HG03558 (cell line): ENCODE data around the gene CPB2.

Experiments
- ATAC-seq: cut with Tn5 transposase; IDR thresholded peaks from one replicate; pipeline ENCODE4 v1.9.1; 2021; ENCODE audit warnings: moderate number of reproducible peaks; ENCODE audit not compliant: unreplicated experiment; ENCODE audit errors: extremely low read depth

Gene CPB2

GRCh38 chr13:46057256-46058015 is 47.4 kb downstream of the CPB2 start:
- ATAC-seq = no peak

GRCh38 chr13:46053162-46054012 is 51.4 kb downstream of the CPB2 start:
- ATAC-seq = no peak

GRCh38 chr13:46052319-46053161 is 52.3 kb downstream of the CPB2 start, which contains the start of gene ZC3H13:
Gene ZC3H13, minus strand, starts transcription at chr13:46052746. Its CDS starts 7,239 bp downstream, at chr13:46045507.
- peak; percentile 98 for ATAC-seq

- no peak for ATAC-seq
Measured at GRCh38 chr13:46051968-46052318, 52.9 kb downstream of the CPB2 start.

GRCh38 chr13:46050771-46051170 is 54.1 kb downstream of the CPB2 start:
- no peak for ATAC-seq

DNA sequence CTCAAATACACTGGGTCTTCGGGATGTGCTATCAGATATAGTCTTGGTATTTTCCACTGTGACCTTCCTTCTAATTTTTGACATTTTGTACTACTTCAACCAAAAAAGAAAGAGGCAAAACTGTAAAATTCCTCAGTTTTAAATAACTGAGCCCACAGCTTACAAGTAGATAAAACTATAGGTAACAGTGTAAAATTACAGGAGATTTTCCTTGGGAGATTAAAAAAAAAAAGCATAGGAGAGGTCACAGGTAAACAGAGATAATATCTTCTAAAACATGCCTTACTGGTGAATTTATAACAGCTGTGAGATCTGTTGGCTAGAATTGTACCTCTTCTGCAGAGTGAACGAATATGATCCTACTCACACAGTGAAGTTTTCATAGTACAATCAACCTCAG is 59.4 kb downstream of the CPB2 start:
- no peak for ATAC-seq

DNA sequence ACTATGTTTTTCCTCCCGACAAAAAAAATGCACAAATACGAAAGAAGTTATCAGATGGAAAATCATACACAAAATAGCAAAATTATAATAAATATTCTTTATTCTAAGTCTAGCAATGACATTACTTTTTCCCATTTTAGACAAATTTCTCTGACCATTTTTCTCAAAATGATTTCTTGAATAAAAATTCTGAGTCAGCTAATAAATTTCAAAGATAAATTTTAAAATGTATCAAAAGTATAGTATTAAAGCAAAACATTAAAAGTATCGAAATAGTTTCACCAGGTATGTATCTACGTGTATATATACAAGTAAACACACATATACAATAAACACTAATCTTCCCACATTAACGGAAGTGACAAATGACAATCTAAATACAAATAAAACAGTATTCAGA is 61.2 kb downstream of the CPB2 start:
- ATAC-seq = no peak

DNA sequence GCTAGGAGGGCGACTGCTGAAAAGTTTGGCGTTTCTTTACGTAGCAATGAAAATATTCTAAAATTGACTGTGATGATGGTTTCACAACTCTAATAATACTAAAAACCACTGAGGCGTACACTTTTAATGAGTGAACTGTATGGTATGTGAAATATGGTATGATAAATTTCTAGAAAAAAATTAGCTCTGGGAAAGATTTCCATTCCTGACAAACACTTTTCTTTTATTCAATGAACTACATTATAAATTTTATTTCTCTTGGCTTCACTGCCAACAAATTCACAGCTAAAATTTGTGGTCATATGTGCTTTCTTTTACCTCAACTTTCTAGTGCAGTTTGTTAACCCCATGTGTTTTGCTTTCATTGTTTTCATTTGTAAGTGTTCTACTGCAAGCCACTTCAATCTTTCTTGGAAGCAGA is 63.4 kb downstream of the CPB2 start:
- ATAC-seq = no peak

DNA sequence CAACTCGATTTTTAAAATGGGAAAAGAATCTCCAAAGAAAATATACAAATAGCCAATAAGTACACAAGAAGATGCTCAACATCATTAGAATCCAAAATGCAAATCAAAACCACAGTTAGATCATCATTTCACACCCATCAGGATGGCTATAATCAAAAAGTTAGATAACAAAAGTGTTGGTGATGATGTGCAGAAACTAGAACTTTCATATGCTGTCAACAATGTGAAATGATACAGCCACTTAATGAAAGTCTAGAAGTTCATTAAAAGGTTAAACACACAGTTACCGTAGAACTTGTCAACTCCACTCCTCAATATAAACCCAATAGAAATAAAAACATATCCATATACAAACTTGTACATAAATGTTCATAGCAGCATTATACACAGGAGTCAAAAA is 64.1 kb downstream of the CPB2 start:
- ATAC-seq = no peak

- no peak for ATAC-seq
Measured at GRCh38 chr13:46039411-46040182, 65.2 kb downstream of the CPB2 start.

GRCh38 chr13:46038296-46038695 is 66.5 kb downstream of the CPB2 start:
- ATAC-seq = no peak

- no peak for ATAC-seq
Measured at GRCh38 chr13:46035066-46035465, 69.8 kb downstream of the CPB2 start.

- ATAC-seq = no peak
Measured at GRCh38 chr13:46032341-46032740, 72.5 kb downstream of the CPB2 start.

DNA sequence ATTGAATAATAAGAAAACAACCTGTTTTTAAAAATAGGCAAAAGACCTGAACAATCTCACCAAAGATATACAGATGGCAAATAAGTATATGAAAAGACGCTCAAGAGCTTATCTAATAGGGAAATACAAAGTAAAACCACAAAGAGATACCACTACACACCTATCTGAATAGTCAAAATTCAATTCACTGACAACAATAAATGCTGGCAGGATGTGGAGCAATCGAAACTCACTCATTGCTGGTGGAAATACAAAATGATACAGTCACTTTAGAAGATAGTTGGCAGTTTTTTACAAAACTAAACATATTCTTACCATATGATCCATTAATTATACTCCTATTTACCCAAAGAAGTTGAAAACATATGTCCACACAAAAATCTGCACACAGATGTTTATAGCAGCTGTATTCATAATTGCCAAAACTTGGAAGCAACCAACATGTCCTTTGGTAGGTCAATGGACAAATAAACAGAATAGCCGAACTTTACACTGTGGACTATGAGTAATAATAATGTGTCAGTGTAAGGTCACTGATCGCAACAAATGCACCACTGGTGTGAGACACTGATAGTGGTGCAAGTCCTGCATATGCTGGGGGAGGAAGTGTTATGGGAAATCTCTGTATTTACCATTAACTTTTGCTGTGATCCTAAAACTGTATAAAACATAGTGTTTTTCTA is 73.1 kb downstream of the CPB2 start:
- ATAC-seq = no peak

DNA sequence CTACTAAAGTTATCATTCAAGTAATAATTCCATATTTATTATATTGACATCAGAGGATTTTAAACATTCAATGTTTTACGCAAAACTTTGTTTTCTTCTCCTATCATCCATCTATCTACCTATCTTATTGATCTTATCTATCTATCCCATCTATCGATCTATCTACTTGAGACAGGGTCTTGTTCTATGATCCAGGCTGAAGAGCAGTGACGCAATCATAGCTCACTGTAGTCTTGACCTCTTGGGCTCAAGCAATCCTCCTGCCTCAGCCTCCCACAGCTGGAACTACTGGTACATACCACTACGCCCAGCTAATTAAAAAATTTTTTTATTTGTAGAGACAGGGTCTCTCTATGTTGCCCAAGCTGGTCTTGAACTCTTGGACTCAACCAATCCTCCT is 79.7 kb downstream of the CPB2 start:
- ATAC-seq = no peak

DNA sequence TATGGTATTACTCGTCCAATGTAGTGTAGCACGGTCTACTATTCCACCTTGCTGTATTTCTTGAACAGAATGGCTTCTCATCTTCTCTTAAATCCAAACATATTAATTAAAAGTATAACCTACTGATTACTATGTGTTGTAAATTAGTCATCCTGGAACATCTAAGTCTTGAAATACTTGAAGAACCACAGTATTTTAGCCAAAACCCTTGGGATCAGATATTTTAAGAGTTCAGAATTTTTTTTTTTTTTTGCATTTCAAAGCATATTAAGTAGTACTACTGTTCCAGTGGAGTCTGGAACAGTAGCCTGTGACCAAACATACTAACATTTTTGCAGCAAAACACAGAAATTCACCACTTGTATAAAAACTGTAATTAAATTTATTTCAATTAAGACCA is 82.4 kb downstream of the CPB2 start:
- no peak for ATAC-seq

GRCh38 chr13:46016216-46016615 is 88.6 kb downstream of the CPB2 start:
- ATAC-seq = no peak

GRCh38 chr13:46015366-46015765 is 89.5 kb downstream of the CPB2 start:
- no peak for ATAC-seq

- ATAC-seq = no peak
Measured at GRCh38 chr13:46012404-46012803, 92.4 kb downstream of the CPB2 start.
